Placental epithelial cell (primary cell): ENCODE measurements around the gene ZNF730. TPM values are rescaled to one million over a fixed set of nuclear protein-coding genes. Genes with fewer than 3 reads are reported as not detected.

Source experiments
- total RNA-seq: library from RNA; depleted of rRNA; stranded (reverse); fragments of >200 nt; gene quantifications from 2 replicates; pipeline ENCODE4 v1.2.3, GENCODE V29; 2012

The ZNF730 gene
- 2.9 and 5.1 TPM in 2 replicates for total RNA-seq

GRCh38 chr19:23116802-23117571, at the start of gene ZNF730:
Gene ZNF730, plus strand, starts transcription at chr19:23117025. Its CDS starts 149 bp downstream, at chr19:23117174.

Other genes starting within 250 kb of the ZNF730 start
- gene ZNF728, start 113.8 kb upstream of the ZNF730 start, total RNA-seq: 0.65 and 1.2 TPM in 2 replicates
- gene ZNF724, start 133.4 kb downstream of the ZNF730 start, total RNA-seq: 7.3 and 8.2 TPM in 2 replicates